Inflammatory macrophage treated with lipopolysaccharide for 1 hour (primary cell): ENCODE results near the gene SLC2A9.

Source experiments
- DNase-seq, 2 donors: peaks; one replicate each; pipeline ENCODE4 v3.0.0-alpha.2; 2020 to 2022

The SLC2A9 gene

DNA sequence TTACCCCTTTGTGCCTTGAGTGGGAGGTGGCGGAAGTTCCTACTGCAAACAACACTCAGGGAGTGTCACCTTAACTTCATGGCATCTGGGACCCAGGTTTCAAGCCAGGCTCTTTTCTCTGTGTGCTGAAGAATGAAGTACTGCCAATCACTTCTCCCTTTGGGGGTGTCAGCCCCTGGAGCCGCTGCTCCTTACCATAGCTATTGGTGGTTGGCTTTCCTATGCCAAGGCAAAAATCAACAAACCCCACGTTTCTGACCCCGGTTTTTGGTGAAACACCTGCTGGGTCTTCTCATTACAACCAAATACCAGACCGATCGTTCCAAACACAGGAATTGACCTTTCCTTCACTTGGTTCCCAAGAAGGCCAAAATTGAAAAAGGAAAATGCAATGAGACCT lies 19.7 kb upstream of the SLC2A9 start:
- DNase-seq: no peak

DNA sequence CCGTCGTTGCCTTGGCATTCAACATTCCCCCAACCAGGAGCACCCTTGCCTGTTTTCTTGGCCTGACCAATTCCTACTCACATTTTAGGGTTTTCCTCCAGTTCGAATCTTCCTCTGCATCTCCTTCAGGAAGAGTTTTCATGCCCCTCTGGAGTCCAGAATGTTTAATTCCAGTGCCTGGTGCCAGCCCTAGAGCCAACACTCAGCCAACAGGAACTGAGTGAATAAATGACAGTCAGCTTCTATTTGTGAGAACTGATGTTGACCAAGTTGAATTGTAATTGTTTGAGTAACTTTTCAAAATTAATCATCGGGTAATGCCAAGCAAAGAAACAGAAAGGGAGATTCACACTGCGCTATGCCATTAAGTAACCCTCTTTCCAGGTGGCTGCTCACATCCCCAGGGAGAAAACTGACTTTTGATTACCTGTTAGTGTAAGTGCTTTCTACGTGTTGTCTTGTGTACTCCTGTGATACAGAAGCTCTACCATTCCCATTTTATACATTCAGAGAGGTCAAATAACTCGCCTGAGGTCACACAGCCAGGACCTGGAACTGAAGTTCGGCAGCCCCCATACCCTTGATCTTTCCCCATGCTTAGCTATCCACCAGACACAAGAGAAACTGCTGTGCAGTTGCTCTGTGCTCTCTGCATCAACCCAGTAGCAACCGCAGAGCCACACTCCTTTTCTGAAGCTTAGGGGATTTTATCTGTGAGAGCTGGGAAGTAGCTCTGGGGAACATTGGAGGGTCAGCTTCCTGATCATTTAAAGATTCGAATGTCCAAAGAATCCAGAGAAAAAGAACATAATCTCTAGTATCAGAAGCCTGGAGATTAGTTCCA lies 19.0 kb upstream of the SLC2A9 start:
- no peak for DNase-seq

DNA sequence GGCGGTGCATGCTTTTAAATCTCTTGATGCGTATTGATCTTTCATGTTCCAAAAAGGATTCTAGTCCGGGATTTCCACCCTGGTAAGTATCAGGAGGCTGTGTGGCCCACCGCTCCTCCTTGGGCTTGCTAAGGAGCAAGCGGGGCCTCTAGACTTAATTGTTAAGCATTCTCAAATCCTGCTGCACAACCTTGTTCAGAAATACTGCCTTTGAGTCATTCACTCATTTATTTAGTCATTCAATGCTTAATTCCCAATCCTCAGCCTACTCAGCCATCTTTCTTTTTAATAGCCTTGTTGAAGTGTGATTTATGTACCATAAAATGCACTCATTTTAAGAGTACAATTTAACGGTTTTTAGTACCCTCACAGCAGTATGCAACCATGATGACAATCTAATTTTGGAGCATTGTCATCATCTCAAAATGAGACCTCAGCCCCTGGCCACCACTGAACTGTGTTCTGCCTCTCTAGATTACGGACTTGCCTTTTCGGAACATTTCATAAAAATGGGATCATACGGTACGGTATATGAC lies 15.6 kb upstream of the SLC2A9 start:
- no peak for DNase-seq

DNA sequence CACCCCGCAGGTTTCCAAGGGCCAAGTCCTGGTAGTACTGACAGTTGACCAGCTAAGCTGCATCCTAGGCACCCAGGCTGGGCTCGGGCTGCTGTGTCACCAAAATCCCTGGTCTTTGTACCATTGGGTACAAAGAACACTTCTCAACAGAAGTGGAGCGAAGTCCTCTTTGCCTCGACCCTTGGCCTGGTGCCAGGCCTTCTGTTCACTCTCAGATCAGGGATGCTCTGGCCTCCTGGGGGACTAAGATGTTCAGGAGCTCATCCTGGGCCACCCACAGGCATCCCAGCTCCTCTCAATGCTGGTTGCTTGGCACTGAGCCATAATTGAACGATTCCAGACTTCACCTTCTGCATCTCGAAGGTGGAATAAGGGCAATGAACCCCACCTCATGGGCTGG lies 13.8 kb upstream of the SLC2A9 start:
- no peak for DNase-seq

DNA sequence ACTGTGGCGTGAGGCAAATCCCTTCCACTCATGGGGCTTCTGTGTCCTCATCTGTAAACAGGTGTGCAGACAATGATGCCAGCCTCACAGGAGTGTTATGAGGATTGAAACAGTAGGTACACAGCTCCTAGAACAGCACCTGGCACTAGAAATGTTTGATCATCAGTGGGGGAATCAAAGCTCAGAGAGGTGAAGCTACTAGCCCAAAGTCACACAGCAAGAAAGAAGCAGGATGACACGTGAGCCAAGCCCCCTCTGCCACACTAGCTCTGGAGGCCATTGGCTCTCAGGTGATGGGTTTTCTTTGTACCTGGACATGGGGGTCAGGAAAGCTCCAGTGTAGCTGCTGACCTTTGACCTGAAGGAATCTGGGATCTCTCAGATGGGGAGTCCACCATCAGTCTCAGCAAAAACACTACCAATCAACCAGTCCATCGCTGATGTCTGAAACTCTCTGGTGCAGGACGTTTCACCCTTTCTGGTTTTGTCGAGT lies 13.4 kb upstream of the SLC2A9 start:
- no peak for DNase-seq

DNA sequence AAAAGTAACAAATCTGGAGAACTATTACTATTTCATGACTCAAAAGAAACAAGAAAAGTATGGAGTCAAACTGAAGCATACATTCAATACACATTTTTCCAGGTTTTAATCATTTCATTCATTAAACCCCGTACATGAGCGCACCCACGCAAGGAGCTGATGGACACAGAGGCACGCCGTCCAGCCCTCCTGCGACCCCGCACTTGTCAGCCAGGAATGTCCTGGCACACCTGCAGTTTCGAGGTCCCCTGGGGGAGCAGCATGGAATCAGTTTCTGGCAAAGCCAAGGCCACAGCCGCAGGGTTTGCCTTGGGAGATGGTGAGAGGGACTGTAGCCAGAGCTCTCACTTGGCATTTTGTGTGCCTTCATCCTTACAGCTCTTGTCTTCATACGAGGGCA lies 12.8 kb upstream of the SLC2A9 start:
- DNase-seq: no peak

DNA sequence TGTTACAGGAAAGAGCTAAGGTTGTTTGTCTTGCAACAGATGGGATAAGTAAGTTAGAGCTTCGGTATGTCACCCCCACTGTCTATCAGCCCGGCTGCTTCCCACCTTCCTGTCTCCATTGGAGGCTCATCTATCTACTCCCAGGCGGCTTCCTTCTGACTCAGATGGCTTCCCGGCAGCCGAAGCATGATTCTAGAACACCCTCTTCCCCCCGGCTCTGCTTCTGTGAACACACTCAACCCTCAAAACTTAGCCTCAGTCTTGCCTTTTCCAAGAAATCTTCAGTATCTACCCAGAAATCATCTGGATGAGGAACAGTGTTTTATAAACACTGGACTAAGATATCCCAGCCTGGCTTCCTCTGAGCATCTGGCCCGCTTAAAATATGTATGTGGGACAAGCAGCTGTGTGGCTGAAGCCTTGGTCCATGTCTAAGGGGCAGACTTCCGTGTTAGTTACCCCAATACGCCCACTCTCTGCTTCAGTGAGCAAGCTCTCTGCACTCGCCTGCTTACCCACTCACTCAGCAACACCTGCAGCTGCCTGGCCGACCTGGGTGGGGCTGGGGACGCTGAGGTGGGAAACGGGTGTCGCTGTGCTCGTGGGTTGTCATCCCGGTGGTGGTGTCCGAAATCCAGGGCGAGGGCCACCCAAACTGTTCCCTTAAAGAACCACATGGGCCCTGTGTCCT lies 12.0 kb upstream of the SLC2A9 start:
- DNase-seq: peak in 1 of 2 donors; percentile 37

DNA sequence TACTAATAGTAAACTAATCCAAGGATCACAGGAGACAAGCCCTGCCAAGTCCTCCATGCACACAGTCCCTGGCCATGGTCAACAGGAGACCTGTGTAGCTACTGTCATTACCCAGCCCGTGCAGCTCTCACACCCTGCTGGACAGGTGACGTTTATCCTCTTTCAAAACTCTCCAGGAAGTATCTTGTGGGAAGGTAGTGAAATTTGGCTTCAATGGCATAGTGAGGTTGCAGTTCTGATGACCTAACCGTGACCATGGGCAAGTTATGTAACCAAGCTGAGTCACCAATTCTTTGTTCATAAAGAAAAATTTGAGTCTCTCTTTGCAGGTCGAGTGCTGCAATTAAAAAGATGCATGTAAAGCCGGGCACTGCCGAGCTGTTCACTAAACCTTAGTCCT lies 11.3 kb upstream of the SLC2A9 start:
- peak; percentile 86 to 90 for DNase-seq

DNA sequence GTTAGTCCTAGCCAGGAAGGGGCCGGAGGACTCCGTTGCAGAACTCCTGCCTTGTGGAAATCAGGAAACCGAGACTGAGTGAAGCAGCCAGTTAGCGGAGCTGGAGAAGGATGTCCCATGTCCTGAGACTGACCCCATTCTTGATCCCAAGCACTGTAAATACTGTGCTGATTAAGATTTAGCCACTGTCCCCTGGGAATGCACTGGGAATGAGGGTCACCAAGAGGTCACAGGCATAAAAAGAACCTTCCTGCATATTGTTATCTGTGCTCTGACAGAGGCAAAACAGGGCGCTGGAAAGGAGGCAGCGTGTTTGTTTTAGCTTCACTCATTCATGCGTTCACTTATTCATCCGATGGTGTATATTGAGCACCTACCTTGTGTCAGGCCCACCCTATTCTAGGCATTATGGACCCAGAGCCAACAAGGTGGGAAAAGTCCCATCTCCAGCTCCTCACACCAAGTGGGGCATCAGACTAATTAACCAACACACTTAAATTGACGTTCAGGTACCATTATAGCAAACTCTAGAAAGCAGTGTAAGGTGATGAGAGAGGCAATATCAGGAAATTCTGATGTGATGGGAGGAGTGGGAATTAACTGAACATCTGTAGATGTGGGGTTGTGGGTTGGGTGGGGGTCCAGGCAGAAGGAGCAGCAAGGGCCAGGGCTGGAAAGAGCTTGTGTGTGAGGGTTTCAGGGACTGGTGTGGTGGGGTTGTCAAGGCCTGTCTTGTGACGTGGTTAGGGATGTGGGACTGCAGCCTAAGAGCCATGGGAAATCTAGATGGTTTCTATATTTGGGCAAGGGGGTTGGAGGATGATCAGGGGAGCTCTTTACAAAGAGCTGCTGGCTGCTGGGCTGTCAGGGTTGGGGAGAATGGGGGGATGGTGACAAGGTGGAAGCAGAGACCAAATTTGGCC lies 10.6 kb upstream of the SLC2A9 start:
- no peak for DNase-seq

DNA sequence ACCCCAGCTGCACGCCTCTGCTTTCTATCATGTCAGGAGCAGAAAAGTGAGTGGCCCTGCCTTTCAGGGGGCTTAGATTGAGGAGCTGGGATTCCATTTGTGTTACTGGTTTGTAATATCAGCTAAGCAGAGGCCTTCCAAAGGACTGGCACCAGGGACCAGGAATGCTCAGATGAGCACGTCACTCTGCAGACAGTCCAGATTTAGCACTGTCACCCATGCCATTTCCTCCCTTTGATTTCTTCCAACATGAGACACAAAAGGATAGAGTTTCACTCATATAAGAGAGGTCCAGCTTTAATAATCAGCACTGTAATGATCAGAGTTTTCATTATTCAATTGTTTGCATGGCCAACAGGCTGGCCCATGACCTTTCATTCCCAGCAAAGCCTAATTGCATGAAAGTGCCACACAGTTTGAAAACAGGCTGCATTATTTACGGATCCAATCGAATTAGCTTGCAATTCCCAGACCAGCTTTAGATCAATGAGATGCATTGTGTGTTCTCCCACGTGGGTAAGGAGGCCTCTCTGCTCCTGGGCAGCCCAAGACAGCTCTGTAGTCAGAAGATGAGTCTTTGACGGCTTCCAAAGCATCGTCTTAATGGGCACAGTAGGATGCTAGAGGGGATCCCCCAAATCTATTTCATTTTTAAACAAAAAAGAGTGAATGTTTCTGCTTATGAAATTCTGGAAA lies 9.8 kb upstream of the SLC2A9 start:
- no peak for DNase-seq

DNA sequence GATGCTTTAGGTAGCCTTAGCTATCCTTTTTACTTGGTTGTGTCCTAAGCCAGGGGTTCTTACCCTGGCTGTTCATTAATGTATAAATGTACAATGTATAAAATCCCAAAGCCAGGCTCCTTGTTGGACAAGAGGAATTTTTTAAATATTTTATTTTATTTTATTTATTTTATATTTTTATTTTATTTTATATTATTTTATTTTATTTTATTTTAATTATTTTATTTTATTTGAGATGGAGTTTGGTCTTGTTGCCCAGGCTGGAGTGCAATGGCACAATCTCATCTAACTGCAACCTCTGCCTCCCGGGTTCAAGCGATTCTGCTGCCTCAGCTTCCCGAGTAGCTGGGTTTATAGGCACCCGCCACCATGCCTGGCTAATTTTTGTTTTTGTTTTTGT lies 8.1 kb upstream of the SLC2A9 start:
- DNase-seq: no peak

DNA sequence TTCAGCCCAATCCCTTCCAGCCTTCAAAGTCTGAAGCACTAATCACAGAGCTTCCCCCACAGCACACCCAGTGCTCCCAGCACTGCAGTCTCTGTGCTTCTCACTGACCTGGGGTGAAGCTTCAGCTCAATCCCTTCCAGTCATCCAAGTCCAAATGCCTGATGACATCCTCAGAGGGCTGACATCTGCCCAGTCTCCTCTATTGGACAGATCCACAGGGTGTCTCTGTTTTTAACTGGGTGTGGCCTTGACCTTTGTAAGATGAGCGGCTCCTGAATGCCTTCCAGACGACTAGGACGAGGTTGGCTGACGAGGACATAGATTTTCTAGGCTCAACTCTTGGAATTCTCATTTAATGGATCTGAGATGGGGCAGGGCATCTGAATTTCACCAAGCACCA lies 7.6 kb upstream of the SLC2A9 start:
- DNase-seq: no peak

DNA sequence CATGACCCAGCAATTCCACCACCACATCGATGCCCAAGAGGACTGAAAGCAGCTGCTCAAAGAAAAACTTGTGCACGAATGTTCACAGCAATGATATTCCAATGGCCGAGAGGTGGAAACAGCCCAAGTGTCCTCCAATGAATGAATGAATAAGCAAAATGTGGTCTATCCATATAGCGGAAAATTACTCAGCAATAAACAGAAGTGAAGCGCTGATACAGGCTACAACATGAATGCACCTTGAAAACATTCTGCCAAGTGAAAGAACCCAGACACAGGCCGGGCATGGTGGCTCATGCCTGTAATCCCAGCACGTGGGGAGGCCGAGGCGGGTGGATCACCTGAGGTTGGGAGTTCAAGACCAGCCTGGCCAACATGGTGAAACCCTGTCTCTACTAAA lies 5.2 kb upstream of the SLC2A9 start:
- DNase-seq: no peak

DNA sequence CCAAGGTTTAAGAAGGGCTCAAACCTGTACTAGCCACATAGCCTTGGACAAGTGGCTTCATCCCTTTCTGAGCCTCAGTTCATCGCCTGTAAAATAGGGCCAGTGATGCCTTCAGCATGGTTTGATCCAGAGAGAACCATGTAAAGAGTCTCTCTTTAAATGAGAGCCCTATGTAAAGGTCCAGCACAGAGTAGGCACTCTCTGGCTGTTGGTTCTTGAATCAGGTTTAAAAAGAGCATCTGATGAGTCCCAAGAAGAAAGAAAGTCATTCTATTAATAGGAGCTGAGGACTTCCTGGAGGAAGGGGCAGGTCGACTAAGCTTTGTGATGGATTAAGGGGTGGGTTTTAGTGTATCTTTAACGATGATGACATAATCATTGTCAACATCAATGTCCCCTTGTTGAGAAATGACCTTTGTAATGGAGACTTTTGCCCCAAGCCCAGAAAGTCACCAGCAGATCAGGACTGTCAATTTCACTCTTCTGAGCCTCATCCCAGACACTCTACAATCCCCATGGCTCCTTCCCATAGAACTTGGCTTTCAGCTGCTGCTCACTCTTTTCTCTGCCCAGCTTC lies 4.0 kb upstream of the SLC2A9 start:
- no peak for DNase-seq

DNA sequence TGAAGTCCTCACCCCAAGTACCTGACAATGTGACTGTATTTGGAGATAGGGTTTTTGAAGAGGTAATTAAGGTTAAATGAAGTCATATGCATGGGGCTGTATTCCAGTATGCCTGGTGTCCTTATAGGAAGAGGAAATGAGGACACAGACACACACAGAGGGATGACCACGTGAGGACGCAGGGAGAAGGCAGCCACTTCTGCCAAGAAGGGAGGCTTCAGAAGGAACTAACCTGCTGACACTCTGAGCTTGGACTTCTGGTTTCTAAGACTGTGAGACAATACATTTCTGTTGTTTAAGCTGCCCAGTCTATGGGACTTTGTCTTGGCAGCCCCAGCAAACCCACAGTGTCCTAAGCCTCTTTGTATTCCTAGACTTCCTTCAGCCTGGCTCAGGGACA lies 3.0 kb upstream of the SLC2A9 start:
- peak; percentile 63 to 78 for DNase-seq

DNA sequence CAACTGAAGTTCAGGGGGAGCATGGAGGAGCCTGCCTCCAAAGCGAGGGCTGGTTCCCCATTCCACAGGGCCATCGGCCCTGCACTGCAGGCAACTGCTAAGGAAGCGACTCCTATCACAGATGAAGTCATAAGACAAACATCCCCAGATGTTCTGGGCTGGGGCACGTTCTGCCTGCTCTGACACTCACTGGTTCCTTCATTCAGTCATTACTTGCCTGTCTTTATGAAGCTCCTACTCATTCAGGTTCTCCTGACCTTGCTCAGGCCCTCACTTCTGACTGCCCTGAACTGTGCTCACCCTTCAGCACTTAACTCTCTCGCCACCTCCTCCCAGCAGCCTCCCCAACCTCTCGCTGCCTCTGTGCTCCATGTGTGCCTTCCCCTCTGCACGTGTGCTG lies 2.5 kb upstream of the SLC2A9 start:
- DNase-seq: peak; percentile 63 to 67

DNA sequence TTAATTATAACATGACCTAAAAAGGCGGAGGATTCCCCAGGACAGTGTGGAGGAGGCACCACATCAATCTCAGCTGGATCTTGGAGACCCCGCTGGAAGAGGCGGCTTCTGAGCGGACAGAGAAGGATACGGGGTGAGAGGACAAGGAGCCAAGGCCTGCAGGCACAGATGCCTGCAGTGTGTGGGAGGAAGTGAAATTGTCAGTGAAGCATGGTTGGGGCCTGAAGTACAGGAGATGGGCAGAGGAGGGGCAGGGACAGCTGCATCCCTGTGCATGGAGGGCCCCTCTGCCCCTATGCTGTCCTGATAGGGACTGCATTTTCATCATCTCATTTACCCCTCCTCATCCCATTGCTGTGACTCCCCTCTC lies 1.7 kb upstream of the SLC2A9 start:
- DNase-seq: no peak

DNA sequence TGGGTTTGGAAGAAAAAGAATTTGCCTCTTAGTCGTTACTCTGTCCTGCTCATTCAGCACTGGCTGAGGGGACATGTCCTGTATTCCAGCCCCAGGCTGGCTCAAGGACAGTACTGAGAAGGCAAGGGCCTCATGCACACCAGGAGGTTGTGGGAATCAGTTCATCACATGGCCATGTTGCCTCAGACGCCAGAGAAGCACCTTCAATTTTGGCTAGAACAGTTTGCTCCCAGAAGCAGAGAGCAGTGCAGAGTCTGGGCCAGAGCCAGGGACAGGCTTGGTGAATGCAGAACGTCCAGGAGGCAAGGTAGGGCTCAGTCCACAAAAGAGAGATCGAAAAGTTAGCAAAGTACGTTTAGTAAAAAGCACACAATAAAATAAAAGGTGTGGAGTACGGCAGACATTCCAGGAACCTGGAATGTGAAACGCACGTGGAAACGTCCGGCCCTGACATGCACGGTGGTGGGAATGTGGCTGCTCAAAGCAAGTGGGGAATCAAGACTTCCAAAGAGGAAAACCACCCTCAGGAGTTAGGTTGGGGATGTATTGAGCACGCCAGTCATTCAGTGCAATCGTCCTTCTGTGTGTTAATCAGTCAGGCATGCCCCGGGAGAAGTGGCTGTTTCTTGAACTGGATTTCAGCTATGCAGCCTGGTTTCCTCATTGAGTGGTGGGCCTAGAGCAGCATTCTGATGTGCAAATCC lies 1.2 kb upstream of the SLC2A9 start:
- DNase-seq: no peak

DNA sequence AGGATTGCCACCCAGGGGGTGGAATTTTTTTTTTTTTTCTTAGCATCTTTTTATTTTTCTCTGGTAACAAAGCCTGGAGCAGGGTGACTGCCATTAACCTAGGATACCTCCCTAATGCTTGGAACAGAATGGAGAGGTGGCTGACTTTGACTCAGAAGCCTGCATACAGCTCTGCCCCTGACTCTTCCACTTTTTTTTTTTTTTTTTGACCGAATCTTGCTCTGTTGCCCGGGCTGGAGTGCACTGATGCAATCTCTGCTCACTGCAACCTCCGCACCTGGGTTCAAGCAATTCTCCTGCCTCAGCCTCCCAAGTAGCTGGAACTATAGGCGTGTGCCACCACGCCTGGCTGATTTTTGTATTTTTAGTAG lies 341 bp upstream of the SLC2A9 start:
- no peak for DNase-seq

DNA sequence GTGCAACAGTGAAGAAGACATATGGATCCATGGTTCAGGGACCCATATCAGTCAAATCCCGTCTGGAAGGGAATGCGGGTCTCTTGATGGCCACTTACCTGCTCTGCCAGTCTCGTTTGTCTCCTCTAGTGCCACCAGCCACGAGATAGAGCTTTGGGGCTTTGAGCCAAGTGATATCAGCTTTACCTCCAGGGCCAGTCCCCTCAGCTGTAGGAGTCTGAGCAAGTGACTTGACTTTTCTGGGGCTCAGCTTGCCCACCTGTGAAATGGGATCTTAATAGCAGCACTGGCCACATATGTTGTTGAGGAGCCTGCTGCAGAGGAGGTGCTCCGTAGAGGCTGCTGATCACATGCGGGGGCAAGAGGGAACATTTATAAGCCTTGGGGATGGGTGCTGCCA lies 1.2 kb downstream of the SLC2A9 start:
- no peak for DNase-seq

DNA sequence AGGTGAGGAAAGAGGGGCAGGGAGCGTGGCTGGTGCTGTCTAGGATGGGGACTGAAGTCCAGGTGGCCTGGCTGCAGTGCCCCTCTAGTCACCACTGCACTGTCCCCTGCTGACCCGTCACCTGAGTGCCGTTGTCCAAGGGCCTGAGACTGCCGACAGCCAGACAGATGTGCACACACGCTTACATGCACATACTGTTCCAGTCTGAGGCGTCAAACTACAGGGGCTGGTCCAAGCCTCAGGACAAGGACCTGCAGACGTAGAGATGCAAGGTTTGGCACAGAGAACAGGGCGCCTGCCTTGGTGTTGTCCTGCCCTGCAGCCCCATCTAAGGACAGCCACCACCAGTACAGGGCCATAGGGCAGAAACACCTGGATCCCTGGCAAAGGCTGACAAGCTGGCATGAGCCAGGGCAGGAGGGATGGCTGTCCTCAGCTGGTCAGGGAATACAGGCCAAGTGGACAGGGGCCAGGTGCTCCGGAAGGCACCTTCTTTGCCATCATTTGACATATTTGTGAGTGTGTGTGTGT lies 1.7 kb downstream of the SLC2A9 start:
- no peak for DNase-seq
